Astrocyte of the spinal cord (primary cell): ENCODE results near the gene KHDC4.
"Not testable (repeated sequence)": the region's sequence is repeated elsewhere in the genome, so short reads cannot be mapped to it uniquely, and the experiment has no call there.

Experiments used
- DNase-seq: peaks from one replicate; pipeline ENCODE4 v3.0.0; 2011; ENCODE audit warnings: low read depth, low spot score
- H3K4me3 ChIP-seq: 2 replicates; pipeline ENCODE4 v1.5.1; 2011; ENCODE audit warnings: low read depth, mild to moderate bottlenecking, low read length, moderate library complexity
- in situ Hi-C: cut with HindIII; loops from 2 replicates; pipeline ENCODE4 v1.10.0; 2017; ENCODE audit warnings: low sequenced_read_pairs
- TF ChIP-seq, protein P1 (sequence below): IDR thresholded peaks from 2 replicates; pipeline ENCODE4 v1.5.1; 2012; ENCODE audit warnings: low read depth, mild to moderate bottlenecking, low read length, inconsistent platforms

The KHDC4 gene

DNA sequence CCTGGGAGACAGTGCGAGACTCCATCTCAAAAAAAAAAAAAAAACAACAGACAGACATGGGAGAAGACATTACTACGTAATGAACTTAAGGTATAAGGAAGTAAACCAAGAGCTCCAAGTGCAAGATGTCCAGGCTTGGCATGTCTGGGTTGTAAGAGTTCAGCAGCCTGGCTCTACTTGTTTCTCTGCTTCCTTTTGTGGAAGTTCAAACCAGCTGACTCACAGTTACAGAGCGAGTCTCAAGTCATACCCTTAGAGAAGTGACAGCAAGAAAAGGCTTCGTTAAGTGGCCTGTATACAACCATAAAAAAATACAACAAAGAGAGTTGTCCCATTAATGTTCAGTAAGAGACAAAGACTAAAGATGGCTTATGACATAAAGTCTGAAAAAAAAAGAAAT, 24.3 kb downstream of the KHDC4 start:
- H3K4me3 ChIP-seq: peak overlapping the region; percentile 65
- in situ Hi-C loops: no loop called here
- TF ChIP-seq, protein P1, sequence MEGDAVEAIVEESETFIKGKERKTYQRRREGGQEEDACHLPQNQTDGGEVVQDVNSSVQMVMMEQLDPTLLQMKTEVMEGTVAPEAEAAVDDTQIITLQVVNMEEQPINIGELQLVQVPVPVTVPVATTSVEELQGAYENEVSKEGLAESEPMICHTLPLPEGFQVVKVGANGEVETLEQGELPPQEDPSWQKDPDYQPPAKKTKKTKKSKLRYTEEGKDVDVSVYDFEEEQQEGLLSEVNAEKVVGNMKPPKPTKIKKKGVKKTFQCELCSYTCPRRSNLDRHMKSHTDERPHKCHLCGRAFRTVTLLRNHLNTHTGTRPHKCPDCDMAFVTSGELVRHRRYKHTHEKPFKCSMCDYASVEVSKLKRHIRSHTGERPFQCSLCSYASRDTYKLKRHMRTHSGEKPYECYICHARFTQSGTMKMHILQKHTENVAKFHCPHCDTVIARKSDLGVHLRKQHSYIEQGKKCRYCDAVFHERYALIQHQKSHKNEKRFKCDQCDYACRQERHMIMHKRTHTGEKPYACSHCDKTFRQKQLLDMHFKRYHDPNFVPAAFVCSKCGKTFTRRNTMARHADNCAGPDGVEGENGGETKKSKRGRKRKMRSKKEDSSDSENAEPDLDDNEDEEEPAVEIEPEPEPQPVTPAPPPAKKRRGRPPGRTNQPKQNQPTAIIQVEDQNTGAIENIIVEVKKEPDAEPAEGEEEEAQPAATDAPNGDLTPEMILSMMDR: no peak
- DNase-seq: peak; percentile 36

- in situ Hi-C loops: no loop called here
Measured at GRCh38 chr1:155904261-155904660, 30.0 kb downstream of the KHDC4 start.

GRCh38 chr1:155900161-155900560, 34.1 kb downstream of the KHDC4 start:
- DNase-seq: no peak
- TF ChIP-seq, protein P1: no peak
- in situ Hi-C loops: no loop called here
- no peak overlapping the region for H3K4me3 ChIP-seq

More at GRCh38 chr1:155904261-155904660, 30.0 kb downstream of the KHDC4 start:
- TF ChIP-seq, protein P1: no peak
- DNase-seq: no peak
- no peak overlapping the region for H3K4me3 ChIP-seq

- no peak for DNase-seq
- TF ChIP-seq, protein P1: no peak
- in situ Hi-C loops: no loop called here
- no peak overlapping the region for H3K4me3 ChIP-seq
Measured at GRCh38 chr1:155899683-155900082, 34.5 kb downstream of the KHDC4 start.

DNA sequence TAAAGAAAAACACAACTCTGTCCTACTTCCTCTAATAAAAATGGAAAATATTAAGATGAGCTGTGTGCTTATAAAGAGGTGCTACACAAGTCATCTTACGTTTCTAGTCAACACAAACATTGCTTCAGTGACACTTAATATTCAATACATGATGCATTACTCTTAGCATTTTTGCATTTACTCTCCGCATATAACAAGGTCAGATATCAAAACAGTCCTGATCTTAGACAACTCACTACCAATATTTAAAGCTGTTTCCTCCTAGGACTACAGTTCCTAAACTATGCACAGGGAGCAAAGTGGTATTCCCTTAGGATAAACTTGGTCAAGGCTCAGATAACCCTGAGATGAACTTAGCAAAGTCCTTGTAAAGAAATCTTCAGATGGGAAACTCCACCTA, 35.3 kb downstream of the KHDC4 start:
- DNase-seq: no peak
- TF ChIP-seq, protein P1: no peak
- in situ Hi-C loops: no loop called here
- no peak overlapping the region for H3K4me3 ChIP-seq

DNA sequence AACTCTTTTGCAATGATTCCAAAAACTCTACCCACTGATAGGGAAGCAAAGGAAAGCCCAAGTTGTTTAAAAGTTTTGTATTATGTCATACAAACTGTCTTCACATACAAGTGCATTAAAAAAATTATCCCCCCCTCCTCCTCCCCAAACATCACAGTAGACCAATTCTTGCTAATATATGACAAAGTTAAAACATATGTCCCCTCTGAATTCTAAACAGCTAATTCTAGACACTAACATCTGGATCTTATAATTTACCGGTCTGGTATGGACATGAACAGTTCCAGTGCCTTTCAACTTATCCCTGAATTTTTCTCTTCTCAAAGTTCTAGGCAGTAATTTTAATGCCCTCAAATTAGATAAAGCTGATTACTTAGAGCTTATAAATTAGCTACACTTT, 36.5 kb downstream of the KHDC4 start:
- DNase-seq: no peak
- in situ Hi-C loops: no loop called here
- H3K4me3 ChIP-seq: no peak overlapping the region
- TF ChIP-seq, protein P1: no peak

- DNase-seq, H3K4me3 ChIP-seq, in situ Hi-C loops: not testable (repeated sequence)
Measured at GRCh38 chr1:155896476-155896875, 37.7 kb downstream of the KHDC4 start.

DNA sequence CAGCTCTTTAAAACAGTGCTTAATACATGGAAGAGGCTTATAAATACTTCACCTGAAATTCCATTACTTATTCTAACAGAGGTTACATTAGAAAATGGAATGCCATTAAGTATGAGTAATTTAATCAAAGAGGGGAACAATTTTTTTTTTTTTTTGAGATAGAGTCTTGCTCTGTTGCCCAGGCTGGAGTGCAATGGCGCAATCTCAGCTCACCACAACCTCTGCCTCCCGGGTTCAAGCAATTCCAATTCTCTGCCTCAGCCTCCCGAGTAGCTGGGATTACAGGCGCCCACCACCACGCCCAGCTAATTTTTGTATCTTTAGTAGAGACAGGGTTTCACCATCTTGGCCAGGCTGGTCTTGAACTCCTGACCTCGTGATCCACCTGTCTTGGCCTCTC, 38.6 kb downstream of the KHDC4 start:
- in situ Hi-C loops, DNase-seq, H3K4me3 ChIP-seq: not testable (repeated sequence)
